ENCODE measurements around the gene CDKL2.
"Not testable (repeated sequence)": the region's sequence is repeated elsewhere in the genome, so short reads cannot be mapped to it uniquely, and the experiment has no call there.

CDKL2 gene

DNA sequence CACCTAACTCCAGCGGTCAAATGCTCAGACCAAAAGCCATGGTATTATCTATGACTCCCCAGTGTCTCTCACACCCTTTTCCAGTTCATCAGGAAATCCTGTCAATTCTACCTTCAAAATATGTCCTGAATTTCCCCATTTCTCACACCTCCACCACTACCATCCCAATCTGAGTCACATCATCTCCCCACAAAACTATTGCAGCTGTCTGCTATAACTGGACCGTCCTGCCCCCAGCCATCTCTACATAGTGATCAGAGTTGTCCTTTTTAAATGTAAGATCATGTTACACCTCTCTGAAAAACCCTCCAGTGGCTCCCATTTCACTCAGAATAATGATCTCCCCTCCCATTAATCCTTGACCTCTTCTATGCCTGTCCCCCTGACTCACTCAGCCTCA lies 81.3 kb downstream of the CDKL2 start:
- no peak for ATAC-seq

DNA sequence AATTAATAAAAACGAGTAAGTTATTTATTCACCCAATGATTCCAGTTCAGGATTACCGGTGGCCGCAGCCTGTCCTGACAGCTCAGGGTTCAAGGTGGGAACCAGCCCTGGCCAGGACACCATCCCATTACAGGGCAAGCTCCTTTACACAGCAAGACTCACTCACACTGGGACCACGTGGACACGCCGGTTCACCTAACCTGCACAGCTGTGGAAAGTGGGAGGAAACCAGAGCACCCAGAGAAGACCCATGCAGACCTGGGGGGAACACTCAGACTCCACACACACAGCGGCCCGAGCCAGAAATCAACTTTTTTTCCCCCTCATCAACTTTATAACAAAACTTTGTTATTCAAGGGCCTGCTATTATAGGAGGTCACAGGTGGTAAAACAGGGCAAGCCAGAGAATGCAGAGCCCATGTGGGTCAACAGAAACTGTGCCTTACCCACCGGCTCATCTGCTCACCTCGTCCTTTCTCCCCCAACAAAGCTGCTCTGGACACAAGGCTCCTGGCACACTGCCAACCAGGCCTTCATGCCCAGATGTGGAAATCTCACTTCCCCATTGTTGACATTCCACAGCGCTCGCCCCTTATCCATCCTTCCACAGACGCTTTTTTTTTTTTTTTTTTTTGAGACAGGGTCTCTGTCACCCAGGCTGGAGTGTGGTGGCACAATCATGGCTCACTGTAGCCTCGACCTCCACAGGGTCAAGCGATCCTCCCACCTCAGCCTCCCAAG lies 82.5 kb downstream of the CDKL2 start:
- no peak for ATAC-seq

DNA sequence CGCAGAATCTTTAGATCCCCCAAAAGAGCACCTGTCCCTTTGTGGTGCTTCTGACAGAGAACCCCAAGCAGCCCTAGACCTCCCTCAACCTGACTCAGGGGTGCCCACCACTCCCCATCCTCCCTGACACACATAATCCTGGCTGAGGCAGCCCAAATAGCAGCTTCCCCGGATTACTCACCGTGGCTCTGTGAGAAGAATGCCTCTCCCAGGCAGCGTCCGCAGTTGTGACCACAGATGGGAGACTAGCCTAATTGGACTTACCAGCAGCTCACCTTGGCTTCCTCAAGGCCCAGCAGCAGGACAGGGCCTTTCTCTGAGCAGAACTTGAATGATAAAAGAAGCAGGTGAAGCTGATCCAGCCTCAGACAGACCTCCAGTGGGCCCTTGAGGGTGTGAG lies 84.8 kb downstream of the CDKL2 start:
- no peak for ATAC-seq

DNA sequence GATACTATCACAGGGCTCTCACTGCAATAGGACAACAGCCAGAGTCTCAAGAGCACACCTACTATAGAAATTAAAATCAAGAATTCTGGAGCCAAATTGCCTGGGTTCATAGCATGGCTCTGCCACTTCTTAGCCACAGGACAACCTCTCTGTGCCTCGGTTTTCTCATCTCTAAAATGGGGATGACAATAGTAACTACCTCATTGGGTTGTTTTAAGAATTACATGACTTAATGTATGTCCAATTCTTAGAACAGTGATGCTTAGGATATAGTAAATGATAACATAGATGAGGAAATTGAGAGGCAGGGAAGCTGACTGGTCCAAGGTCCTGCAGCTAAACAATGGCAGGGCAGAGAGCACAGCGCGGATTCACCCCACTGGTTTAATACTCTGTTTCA lies 85.5 kb downstream of the CDKL2 start:
- no peak for ATAC-seq

DNA sequence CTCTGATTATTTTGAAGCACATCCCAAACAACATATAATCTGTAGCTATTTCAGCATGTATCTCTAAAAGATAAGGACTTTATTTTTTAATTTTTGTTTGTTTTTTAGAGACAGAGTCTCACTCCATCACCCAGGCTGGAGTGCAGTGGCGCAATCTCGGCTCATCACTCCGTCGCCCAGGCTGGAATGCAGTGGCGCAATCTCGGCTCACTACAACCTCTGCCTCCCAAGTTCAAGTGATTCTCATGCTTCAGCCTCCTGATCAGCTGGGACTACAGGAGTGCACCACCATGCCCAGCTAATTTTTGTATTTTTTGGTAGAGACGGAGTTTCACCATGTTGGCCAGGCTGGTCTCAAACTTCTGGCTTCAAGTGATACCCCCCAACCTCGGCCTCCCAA lies 86.1 kb downstream of the CDKL2 start:
- not testable (repeated sequence) for ATAC-seq

DNA sequence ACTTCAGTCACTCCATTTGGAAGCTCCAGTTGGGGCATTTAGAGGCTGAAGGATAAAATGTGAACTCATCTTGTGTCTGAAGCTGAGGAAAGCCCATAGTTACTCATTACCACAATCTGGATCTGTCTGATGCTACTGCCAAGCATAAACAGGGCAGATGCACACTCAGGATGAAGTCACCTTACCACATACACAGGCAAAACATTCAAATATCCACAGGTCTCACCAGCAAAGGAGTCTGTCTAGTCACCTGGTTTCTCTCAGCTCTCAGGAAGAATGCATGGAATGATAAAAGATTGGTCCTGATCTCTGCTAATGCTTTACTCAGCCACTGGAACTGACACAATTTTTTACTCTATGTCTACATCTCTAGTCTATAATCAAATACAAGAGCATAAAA lies 87.5 kb downstream of the CDKL2 start:
- ATAC-seq: peak; percentile 41 to 43

DNA sequence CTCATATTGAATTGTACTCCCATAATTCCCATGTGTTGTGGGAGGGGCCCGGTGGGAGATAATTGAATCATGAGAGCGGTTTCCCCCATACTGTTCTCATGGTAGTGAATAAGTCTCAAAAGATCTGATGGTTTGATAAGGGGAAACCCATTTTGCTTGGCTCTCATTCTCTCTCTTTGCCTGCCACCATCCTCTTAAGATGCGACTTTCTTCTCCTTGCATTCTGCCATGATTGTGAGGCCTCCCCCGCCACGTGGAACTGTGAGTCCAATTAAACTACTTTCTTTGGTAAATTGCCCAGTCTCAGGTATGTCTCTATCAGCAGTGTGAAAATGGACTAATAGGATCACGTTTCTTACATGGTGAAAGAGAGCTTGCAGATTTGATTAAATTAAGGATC lies 93.0 kb downstream of the CDKL2 start:
- not testable (repeated sequence) for ATAC-seq

DNA sequence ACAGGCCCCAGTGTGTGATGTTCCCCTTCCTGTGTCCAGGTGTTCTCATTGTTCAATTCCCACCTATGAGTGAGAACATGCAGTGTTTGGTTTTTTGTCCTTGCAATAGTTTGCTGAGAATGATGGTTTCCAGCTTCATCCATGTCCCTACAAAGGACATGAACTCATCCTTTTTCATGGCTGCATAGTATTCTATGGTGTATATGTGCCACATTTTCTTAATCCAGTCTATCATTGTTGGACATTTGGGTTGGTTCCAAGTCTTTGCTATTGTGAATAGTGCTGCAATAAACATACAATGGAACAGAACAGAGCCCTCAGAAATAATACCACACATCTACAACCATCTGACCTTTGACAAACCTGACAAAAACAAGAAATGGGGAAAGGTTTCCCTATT lies 96.4 kb downstream of the CDKL2 start:
- not testable (repeated sequence) for ATAC-seq

DNA sequence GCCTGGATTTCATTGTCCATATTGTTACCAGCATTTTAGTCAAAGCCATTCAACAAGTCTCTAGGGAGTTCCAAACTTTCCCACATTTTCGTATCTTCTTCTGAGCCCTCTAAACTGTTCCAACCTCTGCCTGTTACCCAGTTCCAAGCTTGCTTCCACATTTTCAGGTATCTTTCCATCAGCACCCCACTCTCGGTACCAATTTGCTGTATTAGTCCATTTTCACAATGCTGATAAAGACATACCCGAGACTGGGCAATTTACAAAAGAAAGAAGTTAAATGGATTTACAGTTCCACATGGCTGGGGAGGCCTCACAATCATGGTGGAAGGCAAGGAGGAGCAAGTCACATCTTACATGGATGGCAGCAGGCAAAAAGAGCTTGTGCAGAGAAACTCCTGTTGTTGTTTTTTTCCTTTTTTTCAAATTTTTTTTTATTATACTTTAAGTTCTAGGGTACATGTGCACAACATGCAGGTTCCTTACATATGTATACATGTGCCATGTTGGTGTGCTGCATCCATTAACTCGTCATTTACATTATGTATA lies 96.9 kb downstream of the CDKL2 start:
- ATAC-seq: not testable (repeated sequence)

DNA sequence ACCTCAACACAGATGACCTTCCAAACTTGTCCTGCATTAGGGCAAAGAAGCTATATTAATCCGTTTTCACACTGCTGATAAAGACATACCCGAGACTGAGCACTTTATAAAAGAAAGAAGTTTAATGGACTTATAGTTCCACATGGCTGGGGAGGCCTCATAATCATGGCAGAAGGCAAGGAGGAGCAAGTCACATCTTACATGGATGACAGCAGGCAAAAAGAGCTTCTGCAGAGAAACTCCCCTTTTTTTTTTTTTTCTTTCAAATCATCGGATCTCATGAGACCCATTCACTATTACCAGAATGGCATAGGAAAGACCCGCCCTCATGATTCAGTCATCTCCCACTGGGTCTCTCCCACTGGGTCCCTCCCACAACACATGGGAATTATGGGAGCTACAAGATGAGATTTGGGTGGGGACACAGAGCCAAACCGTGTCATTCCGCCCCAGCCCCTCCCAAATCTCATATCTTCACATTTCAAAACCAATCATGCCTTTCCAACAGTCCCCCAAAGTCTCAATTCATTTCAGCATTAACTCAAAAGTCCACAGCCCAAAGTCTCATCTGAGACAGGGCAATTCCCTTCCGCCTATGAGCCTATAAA lies 98.7 kb downstream of the CDKL2 start:
- ATAC-seq: not testable (repeated sequence)

DNA sequence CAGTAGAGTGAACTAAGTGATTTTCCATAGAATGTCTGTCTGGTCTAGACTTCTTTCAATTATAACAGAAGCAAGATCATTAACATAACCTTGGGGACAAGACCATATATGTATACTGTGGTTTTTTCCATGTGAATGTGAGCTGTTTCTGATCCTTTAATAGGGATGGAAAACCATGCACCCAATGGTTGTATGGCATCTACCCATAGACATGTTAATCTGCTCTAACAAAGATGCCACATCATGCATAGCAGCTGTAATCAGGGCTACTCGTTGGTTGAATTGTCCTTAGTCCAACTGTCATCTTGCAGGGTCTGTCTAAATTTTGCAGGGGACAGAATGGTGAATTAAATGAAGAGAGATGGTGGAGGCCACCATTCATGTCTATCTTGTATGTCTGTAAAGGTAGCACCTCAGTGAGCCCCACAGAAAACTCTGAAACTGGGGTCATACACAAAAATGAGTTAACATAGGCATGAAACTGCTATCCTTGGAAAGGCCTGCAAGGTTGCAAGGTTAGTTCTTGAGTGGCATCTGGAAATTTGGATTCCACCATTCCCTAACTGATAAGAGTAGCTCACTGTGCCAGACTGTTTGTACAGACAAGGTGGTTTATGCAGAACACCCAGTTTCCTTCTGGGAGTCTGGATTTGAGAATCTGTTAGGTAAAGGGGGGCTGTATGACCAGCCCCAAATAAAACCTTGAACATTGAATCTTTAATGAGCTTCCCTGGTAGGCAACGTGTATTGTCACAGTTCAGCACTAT lies 99.6 kb downstream of the CDKL2 start:
- ATAC-seq: no peak
